Measurements from ENCODE around the gene AHSA1.
A peak's percentile ranks its signal among the peaks of the same experiment; 100 is the strongest.

The AHSA1 gene

DNA sequence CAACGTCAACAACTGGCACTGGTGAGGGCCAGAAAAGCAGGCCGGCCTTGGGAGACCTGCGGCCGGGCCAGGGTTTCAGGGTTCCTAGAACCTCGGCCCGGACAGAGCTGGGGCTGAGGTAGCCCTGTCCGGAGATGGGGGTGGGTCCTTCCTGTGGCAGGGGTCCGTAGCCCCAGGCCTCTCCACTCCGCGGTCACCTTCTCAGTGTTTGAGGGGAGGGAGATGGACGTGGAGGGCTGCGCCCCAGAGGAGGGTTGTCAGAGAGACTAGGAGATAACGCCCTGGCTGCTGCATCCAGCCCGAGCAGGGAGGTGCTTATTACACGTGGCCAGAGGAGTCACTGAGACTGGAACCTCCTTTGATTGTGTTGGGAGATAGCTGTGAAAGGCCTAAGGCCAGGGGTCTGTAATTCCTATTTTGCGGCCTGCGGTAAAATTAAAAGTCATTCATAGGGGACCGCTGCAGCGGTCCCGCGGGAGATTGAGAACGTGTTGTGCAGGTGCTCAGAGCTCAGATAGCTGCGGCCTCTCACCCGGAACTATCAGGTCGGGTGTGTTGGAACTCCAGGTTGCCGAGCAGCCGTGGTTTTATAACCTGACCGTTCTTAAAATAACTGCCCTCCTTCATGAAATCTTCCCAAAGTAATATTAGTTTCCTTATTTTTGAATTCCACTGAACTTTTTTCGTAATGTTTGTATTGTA, 507 bp downstream of the AHSA1 start:
- TF ChIP-seq, protein P1, sequence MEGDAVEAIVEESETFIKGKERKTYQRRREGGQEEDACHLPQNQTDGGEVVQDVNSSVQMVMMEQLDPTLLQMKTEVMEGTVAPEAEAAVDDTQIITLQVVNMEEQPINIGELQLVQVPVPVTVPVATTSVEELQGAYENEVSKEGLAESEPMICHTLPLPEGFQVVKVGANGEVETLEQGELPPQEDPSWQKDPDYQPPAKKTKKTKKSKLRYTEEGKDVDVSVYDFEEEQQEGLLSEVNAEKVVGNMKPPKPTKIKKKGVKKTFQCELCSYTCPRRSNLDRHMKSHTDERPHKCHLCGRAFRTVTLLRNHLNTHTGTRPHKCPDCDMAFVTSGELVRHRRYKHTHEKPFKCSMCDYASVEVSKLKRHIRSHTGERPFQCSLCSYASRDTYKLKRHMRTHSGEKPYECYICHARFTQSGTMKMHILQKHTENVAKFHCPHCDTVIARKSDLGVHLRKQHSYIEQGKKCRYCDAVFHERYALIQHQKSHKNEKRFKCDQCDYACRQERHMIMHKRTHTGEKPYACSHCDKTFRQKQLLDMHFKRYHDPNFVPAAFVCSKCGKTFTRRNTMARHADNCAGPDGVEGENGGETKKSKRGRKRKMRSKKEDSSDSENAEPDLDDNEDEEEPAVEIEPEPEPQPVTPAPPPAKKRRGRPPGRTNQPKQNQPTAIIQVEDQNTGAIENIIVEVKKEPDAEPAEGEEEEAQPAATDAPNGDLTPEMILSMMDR (conservative IDR thresholded peaks at IDR 0.05), result no peak
- peak; percentile 87; the same call in 1 of the 2 replicates for TF ChIP-seq ZFX (IDR thresholded peaks at IDR 0.05)
- H3K27ac ChIP-seq, result peak overlapping the region; percentile 92

DNA sequence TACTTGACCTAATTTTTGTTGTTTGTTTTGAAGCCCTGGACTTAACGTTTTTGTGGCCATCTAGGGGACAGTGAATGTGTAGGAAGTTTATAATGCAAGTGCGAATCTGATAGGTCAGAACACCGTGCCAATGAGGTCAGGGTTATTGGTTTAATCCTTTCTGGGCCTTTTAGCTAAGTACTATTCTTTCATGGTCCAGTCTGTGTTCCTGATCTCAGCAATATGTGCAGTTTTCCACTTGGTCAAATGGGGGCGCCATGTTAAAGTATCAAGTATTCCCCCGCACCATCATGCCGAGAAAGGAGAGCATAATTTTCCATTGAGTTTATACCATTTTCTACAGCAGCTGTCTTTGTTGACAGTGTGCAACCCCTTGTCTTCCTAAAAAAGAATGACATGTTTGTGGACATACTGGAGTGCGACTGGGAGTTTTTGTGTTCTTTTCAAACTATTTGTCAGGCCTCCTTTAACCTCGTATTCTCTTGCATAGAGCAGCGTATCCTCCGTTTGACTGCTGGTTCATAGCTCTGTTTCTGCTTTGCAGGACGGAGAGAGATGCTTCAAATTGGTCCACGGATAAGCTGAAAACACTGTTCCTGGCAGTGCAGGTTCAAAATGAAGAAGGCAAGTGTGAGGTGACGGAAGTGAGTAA, 1.3 kb downstream of the AHSA1 start:
- TF ChIP-seq, protein P1 (conservative IDR thresholded peaks at IDR 0.05), result peak; percentile 85
- no peak for TF ChIP-seq ZFX (IDR thresholded peaks at IDR 0.05)
- peak overlapping the region; percentile 92 for H3K27ac ChIP-seq

DNA sequence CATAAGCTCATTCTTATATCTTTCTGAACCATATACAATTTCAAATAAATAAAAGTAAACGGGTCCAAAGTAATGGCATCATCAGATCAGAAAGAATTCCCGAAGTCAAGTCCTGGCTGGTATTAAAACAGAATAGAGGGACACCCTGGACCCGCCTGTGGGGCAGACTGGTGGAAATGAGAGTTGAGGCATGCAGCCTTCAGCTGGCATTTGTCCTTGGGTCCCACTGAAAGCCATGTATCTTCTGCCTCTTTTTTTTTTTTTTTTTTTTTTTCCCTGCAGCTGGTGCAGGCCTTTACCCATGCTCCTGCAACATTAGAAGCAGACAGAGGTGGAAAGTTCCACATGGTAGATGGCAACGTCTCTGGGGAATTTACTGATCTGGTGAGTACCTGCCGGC, 9.9 kb downstream of the AHSA1 start:
- TF ChIP-seq, protein P1 (conservative IDR thresholded peaks at IDR 0.05), result no peak
- TF ChIP-seq ZFX (IDR thresholded peaks at IDR 0.05), result no peak
- H3K27ac ChIP-seq, result no peak overlapping the region

DNA sequence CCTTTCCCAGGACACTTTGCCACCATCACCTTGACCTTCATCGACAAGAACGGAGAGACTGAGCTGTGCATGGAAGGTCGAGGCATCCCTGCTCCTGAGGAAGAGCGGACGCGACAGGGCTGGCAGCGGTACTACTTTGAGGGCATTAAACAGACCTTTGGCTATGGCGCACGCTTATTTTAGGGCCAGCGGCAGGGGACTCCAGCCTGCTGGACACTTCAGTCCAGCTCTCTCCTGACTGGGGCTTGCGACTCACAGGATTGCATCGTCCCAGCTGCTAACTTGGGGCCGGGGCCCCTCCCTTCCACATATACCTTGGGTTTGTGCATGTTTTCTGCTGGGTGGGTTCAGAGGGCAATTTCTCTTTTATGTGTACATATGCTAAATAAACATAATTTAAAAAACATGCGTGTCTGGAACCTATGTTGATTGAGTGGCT, 11.2 kb downstream of the AHSA1 start:
- H3K27ac ChIP-seq, result no peak overlapping the region
- TF ChIP-seq, protein P1 (conservative IDR thresholded peaks at IDR 0.05), result no peak
- no peak for TF ChIP-seq ZFX (IDR thresholded peaks at IDR 0.05)

DNA sequence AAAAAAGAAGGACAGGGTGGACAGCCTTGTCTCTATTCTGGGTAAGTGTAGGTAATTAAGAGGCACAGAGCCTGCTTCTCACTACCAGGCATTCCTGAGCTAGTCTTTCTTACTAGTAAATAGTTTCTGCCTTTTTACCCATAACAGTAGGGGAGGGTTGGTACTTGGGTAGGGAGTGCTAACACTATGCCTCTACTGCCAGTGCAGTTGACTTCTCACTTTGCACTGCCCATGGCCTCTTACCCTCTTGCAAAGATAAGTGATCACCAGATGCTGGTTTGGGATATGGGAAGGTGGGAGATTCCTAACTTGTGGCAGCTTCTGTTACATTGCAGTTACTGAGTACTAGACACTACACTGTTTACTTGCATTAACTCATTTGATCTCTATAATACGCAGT, 11.6 kb downstream of the AHSA1 start:
- no peak for TF ChIP-seq ZFX (IDR thresholded peaks at IDR 0.05)
- TF ChIP-seq, protein P1 (conservative IDR thresholded peaks at IDR 0.05), result no peak
- H3K27ac ChIP-seq, result no peak overlapping the region

DNA sequence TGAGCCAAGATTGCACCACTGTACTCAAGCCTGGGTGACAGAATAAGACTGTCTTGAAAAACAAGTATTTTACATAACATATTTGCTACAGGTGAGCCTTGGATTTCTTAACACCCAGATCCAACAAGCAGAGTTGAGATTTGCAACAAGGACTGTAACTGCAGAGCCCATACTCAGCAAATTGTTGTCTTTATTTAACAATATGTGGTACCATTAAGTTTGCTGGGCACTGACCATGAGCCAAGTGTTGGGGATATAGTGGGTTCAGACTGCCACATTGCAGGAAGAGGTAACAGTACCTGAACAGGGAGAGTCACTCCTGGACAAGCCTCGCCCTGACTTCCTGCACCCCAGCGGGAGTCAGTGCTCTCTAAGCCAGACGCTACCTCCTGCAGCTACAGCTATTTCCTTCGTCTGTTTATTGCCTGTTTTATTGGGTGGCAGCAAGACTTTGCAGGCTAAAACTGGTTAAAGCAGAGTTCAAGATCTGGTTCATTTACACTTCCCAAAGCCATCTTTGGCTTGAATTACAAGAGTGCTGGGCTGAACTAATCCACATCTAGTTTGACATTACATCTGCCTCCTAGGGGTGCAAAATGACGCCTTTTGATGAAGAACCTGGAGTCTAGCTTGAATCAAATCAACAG, 12.5 kb downstream of the AHSA1 start:
- TF ChIP-seq ZFX (IDR thresholded peaks at IDR 0.05), result no peak
- TF ChIP-seq, protein P1 (conservative IDR thresholded peaks at IDR 0.05), result no peak
- no peak overlapping the region for H3K27ac ChIP-seq

DNA sequence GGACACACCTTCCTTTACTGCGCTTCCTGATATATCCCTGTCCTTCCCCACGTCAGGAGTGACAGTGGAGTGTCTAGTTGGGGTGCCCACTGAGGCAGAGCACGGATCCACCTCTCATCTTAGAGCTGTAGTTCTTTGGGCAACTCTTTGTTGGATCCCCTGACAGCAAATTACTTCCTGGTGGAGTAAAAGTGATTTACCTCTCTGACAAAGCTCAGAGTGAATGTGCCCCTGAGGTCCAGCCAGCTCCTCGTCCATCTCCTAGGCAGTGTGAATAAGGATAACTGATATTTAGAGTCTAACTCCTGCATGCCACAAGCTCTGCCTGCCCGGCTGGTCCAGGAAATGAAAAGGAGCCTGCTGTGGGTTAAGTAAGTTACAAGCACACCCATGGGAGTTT, 16.0 kb downstream of the AHSA1 start:
- no peak for TF ChIP-seq ZFX (IDR thresholded peaks at IDR 0.05)
- TF ChIP-seq, protein P1 (conservative IDR thresholded peaks at IDR 0.05), result no peak
- no peak overlapping the region for H3K27ac ChIP-seq

All from C4-2B (cell line).